SK-N-SH (cell line): ENCODE measurements around the gene EMP2.

Experiments
- RAD21 ChIP-seq: IDR thresholded peaks from 2 replicates; pipeline ENCODE4 v1.6.1; 2012; ENCODE audit warnings: mild to moderate bottlenecking, low read length
- RCOR1 ChIP-seq: fragments of 150-350 bp; IDR thresholded peaks from 2 replicates; pipeline ENCODE4 v1.6.1; 2017; ENCODE audit warnings: antibody characterized with exemption, low read length
- SMC3 ChIP-seq: IDR thresholded peaks from 2 replicates; pipeline ENCODE4 v1.6.1; 2012; ENCODE audit warnings: low read depth, low read length, improper control_type of control experiment
- TF ChIP-seq, protein P1 (sequence below): fragments of 200-600 bp; sonication (generic); IDR thresholded peaks from 2 replicates; pipeline ENCODE4 v1.6.1; 2017; ENCODE audit warnings: antibody characterized with exemption, mild to moderate bottlenecking, moderate library complexity
- TF ChIP-seq, protein P2 (sequence below): IDR thresholded peaks from 2 replicates; pipeline ENCODE4 v1.4.0; 2012; ENCODE audit warnings: low read depth, borderline replicate concordance
- TF ChIP-seq, protein P3 (sequence below): fragments of 150-350 bp; IDR thresholded peaks from 2 replicates; pipeline ENCODE4 v1.6.1; 2016; ENCODE audit warnings: mild to moderate bottlenecking, low read depth, low read length
- TF ChIP-seq, protein P4 (sequence below): IDR thresholded peaks from 2 replicates; pipeline ENCODE4 v1.4.0; 2012; ENCODE audit warnings: low read depth

DNA sequence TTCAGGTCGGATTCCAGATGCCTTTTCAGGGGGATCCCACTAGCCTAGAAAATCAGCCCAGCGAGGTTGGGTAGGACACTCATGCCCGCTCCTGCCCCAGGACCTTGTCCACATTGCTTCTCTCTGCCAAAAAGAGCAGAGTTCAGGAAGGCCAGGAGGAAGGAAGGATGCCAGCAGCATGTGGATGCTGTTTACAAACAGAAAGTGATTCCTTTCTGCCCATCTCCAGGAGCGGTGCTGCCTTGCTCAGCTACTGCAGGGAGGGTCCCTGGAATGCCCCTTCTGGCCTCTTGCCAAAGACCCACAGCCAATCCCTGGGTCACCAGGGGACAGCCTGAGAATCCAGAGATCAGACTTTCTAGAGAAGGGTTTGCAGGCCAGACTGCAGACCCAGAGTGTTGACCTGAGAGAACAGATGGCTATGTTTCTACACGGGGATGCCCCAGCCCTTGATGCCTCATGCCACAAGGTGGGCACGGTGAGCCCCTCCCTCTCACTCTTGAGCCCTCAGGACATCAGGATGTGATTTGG lies 32.3 kb upstream of the EMP2 start:
- TF ChIP-seq, protein P1, sequence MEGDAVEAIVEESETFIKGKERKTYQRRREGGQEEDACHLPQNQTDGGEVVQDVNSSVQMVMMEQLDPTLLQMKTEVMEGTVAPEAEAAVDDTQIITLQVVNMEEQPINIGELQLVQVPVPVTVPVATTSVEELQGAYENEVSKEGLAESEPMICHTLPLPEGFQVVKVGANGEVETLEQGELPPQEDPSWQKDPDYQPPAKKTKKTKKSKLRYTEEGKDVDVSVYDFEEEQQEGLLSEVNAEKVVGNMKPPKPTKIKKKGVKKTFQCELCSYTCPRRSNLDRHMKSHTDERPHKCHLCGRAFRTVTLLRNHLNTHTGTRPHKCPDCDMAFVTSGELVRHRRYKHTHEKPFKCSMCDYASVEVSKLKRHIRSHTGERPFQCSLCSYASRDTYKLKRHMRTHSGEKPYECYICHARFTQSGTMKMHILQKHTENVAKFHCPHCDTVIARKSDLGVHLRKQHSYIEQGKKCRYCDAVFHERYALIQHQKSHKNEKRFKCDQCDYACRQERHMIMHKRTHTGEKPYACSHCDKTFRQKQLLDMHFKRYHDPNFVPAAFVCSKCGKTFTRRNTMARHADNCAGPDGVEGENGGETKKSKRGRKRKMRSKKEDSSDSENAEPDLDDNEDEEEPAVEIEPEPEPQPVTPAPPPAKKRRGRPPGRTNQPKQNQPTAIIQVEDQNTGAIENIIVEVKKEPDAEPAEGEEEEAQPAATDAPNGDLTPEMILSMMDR = no peak
- TF ChIP-seq SMC3 = no peak
- no peak for TF ChIP-seq RCOR1
- TF ChIP-seq RAD21 = no peak
- TF ChIP-seq, protein P2, sequence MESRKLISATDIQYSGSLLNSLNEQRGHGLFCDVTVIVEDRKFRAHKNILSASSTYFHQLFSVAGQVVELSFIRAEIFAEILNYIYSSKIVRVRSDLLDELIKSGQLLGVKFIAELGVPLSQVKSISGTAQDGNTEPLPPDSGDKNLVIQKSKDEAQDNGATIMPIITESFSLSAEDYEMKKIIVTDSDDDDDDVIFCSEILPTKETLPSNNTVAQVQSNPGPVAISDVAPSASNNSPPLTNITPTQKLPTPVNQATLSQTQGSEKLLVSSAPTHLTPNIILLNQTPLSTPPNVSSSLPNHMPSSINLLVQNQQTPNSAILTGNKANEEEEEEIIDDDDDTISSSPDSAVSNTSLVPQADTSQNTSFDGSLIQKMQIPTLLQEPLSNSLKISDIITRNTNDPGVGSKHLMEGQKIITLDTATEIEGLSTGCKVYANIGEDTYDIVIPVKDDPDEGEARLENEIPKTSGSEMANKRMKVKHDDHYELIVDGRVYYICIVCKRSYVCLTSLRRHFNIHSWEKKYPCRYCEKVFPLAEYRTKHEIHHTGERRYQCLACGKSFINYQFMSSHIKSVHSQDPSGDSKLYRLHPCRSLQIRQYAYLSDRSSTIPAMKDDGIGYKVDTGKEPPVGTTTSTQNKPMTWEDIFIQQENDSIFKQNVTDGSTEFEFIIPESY = no peak
- TF ChIP-seq, protein P3, sequence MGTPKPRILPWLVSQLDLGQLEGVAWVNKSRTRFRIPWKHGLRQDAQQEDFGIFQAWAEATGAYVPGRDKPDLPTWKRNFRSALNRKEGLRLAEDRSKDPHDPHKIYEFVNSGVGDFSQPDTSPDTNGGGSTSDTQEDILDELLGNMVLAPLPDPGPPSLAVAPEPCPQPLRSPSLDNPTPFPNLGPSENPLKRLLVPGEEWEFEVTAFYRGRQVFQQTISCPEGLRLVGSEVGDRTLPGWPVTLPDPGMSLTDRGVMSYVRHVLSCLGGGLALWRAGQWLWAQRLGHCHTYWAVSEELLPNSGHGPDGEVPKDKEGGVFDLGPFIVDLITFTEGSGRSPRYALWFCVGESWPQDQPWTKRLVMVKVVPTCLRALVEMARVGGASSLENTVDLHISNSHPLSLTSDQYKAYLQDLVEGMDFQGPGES = no peak
- TF ChIP-seq, protein P4, sequence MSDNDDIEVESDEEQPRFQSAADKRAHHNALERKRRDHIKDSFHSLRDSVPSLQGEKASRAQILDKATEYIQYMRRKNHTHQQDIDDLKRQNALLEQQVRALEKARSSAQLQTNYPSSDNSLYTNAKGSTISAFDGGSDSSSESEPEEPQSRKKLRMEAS = no peak
